Liver (tissue), 3 donors: ENCODE measurements around the gene OR1K1.

Experiments used
- CTCF ChIP-seq: fragments of 150-350 bp; IDR thresholded peaks from 2 replicates; pipeline ENCODE4 v1.5.1; 2017; ENCODE audit warnings: improper control_type of control experiment, low read depth, low read length; ENCODE audit not compliant: missing input control
- FOXA2 ChIP-seq: IDR thresholded peaks from 2 replicates; pipeline ENCODE4 v1.6.1; 2016; ENCODE audit warnings: antibody characterized with exemption
- GABPA ChIP-seq, 2 donors: IDR thresholded peaks in 1 of 2; conservative IDR thresholded peaks in 1 of 2; 2 replicates each; pipeline ENCODE4 v1.6.1; 2016; ENCODE audit warnings: antibody characterized with exemption in 2 of 2, mild to moderate bottlenecking in 1 of 2, moderate library complexity in 1 of 2
- MAX ChIP-seq: IDR thresholded peaks from 2 replicates; pipeline ENCODE4 v1.6.1; 2016; ENCODE audit warnings: antibody characterized with exemption
- SP1 ChIP-seq: IDR thresholded peaks from 2 replicates; pipeline ENCODE4 v1.6.1; 2018; ENCODE audit warnings: antibody characterized with exemption, mild to moderate bottlenecking
- YY1 ChIP-seq: IDR thresholded peaks from 2 replicates; pipeline ENCODE4 v1.6.1; 2016; ENCODE audit warnings: antibody characterized with exemption, mild to moderate bottlenecking
- donor health status: healthy.
- donor health status: healthy.

- no peak for TF ChIP-seq CTCF
- TF ChIP-seq MAX, result no peak
- TF ChIP-seq GABPA (IDR thresholded peaks at IDR 0.05 in 1 of 2, conservative IDR thresholded peaks at IDR 0.05 in 1 of 2), result no peak
- TF ChIP-seq YY1, result no peak
- no peak for TF ChIP-seq FOXA2
- no peak for TF ChIP-seq SP1
Measured at GRCh38 chr9:122797316-122798063, 2.4 kb upstream of the OR1K1 start.
